GM18873 (cell line): Measurements from ENCODE around the gene ROBO1.

ENCODE experiments used
- ATAC-seq: cut with Tn5 transposase; IDR thresholded peaks from one replicate; pipeline ENCODE4 v1.9.1; 2021; ENCODE audit warnings: mild to moderate bottlenecking, moderate library complexity, moderate number of reproducible peaks; ENCODE audit not compliant: unreplicated experiment, low FRiP score

The ROBO1 gene

GRCh38 chr3:79480746-79481145 lies 287.1 kb downstream of the ROBO1 start:
- ATAC-seq = no peak

DNA sequence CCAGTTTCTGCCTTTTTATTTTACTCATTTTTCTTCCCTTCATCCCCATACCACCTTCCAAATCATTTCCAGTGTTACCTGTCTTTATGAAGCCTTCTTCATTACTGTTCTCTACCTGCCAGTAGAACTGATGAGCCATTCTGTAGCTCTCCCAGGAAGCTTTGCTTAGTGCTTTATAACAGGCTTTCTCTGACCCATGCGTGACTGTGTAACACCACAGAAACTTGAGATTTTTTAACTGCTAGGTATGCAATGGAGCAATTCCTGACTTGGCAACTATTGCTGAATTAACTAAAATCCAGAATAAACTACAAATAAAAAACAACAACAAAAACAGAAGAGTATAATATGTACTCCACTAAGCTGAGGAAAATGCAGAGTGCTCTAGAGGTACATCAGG lies 289.2 kb downstream of the ROBO1 start:
- ATAC-seq = no peak

GRCh38 chr3:79477242-79477641 lies 290.6 kb downstream of the ROBO1 start:
- no peak for ATAC-seq

- ATAC-seq = no peak
Observed at GRCh38 chr3:79473993-79474392, 293.8 kb downstream of the ROBO1 start.

- ATAC-seq = no peak
Observed at GRCh38 chr3:79467721-79468120, 300.1 kb downstream of the ROBO1 start.

GRCh38 chr3:79461129-79461792 lies 306.5 kb downstream of the ROBO1 start:
- no peak for ATAC-seq

GRCh38 chr3:79453600-79453999 lies 314.2 kb downstream of the ROBO1 start:
- no peak for ATAC-seq

DNA sequence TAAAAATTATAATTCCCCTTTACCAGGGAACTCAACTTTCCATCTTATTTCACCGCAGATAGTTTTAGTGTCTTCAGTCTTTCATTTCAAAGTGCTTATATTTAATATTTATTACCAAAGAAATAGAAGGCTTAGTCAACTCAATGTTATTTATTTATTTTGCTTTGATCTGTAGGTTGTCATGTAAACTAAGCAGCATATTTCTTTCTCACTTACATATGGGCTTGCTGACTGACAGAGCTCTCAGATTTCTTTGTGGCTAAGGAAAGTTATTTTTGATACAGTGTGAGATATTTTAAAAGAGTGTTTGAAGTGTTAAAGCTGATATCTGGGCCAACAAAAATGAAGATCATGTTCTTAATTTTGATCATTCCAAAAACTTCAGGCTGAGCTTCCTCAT lies 331.4 kb downstream of the ROBO1 start:
- no peak for ATAC-seq

- no peak for ATAC-seq
Observed at GRCh38 chr3:79427081-79427480, 340.7 kb downstream of the ROBO1 start.

- ATAC-seq = no peak
Observed at GRCh38 chr3:79424811-79425210, 343.0 kb downstream of the ROBO1 start.

DNA sequence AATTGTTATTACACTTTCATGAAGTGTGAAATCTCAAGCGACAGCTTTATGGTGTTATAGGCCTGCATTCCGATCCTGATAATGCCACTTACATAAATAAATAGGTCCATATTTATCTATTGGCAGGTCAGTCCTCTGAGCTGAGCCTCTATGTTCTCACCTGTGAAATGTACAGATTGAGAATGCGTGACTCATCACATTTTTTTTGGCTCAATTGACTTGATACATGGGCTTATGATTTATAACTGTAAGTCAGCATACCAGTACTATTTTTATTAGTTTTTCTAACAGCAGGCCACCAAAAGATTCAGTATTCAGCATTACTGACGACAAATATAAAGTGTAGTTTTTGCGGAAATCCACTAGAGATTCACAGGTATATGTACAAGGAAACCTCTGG lies 344.4 kb downstream of the ROBO1 start:
- no peak for ATAC-seq

DNA sequence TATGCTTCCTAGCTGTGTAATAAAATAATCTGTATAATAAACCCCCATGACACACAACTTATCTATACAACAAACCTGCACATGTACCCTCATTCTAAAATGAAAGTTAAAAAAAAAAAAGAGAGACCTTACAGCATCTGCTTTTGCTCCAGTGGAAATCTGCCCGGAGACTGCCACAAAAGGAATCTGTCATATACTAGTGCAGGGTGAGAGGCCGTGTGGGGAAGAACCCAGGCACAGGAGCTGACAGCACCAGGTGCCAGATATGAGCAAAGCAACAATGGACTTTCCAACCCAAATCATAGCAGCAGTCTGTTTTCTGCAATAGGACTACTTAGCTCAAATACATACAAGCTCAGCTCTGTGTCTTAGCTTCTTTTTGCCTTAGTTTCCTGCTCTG lies 346.5 kb downstream of the ROBO1 start:
- no peak for ATAC-seq

DNA sequence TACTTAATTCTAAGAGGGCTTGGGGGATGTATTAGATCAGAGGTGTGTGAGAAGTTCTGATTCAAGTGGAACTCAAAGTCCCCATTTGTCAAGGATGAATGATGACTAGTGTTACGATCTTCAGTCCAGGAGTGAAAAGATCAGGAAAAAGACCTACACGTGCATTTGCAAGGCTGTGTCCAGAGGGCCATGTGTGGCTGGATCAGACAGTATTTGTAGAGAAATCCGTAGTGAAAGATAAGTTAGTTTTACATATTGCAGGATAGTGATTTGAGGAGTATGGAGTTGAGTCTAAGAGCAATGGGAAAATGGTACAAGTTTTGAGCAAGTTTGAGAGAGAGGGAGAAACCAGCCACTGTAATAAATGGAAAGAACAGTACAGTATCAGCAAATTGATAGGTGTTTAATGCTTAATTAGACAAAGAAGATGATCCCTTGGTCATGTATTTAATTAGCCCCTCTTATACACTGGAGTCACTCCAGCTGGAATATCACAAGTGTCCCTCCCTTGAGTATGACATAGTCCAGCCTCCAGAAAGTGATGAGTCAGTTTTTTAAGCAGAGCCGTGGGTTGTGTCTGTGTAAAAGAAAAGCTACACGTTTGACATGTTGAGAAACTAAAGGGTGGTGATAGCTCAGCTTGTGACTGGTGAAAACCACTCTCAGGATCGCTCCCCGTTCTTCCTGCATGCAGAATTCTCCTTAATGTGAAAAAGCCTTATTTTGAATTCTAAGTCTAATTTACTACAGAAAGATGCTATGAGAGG lies 348.8 kb downstream of the ROBO1 start:
- ATAC-seq = no peak

DNA sequence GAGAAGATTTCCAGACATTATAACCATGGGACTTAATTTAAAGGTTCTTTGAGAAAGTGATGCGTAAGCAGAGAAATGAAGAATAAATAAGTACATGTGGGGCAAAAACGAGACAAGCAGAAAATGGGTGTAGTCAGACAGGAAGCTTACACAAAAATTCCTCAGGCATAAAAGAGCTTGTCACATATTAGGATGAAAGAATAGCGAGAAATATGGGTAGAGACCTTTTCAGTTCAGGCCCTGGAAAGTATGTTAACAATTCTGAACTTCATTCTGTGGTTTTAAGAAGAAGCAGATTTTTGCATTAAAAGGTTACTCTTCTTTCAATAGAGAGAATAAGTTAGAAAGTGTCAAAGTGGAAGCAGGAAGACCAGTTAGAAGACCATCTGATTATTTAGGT lies 352.4 kb downstream of the ROBO1 start:
- no peak for ATAC-seq

DNA sequence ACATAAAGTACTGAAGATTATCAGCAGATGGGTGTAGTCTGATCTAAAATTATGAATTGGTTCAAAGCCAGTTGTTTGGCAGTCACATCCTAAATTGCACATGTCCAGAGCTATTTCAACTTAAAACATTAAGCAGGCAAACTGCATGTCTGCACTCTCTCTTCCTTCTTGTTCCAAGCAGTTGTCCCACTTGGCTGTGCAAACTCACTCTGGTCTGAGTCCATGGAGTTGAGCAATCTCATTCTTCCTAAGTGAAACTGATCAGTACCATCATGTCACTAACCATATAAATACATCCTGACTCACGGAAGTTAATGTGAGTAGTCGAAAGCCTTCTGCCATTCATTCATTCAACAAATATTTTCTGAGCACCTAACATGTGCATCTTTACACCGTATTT lies 353.0 kb downstream of the ROBO1 start:
- no peak for ATAC-seq

GRCh38 chr3:79414035-79414434 lies 353.8 kb downstream of the ROBO1 start:
- ATAC-seq = no peak

- ATAC-seq = no peak
Observed at GRCh38 chr3:79412537-79412936, 355.3 kb downstream of the ROBO1 start.

GRCh38 chr3:79410617-79411016 lies 357.2 kb downstream of the ROBO1 start:
- ATAC-seq = no peak

DNA sequence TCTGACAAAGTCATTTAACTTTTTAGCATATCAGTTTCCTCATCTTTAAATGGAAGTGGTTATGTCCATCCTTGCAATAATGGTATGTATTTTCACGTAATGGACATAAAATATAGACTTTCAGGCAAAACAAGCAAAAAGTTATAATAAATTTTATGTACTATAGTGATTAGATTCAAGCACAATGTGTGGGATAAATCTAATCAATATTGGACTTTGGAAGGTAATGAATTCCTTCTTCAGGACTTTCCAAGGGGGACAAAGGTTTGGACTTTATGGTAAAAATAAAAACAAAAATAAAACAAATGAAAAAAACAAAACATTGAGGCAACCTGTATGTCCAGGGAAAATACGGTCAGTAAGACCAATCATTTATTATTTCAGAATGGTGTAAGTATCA lies 357.7 kb downstream of the ROBO1 start:
- no peak for ATAC-seq

GRCh38 chr3:79406175-79406574 lies 361.6 kb downstream of the ROBO1 start:
- no peak for ATAC-seq

GRCh38 chr3:79405183-79405582 lies 362.6 kb downstream of the ROBO1 start:
- ATAC-seq = no peak

GRCh38 chr3:79396595-79396994 lies 371.2 kb downstream of the ROBO1 start:
- ATAC-seq = no peak
